IPS DF 6.9 (cell line): ENCODE measurements around the gene LUC7L3.

Experiments used
- DNase-seq: peaks from one replicate; pipeline ENCODE4 v3.0.0-alpha.2; 2013; ENCODE audit warnings: low read depth, low spot score
- H3K27ac ChIP-seq: one replicate; pipeline ENCODE4 v1.5.1; 2013; ENCODE audit warnings: low read length, control low read depth
- H3K27me3 ChIP-seq: 2 replicates; pipeline ENCODE4 v1.6.1; 2013; ENCODE audit warnings: mild to moderate bottlenecking, low read length; ENCODE audit not compliant: control insufficient read depth, insufficient read depth
- H3K36me3 ChIP-seq: 2 replicates; pipeline ENCODE4 v1.6.1; 2013; ENCODE audit warnings: low read length; ENCODE audit not compliant: control insufficient read depth, insufficient read depth
- H3K4me1 ChIP-seq: 2 replicates; pipeline ENCODE4 v1.6.1; 2013; ENCODE audit warnings: low read length; ENCODE audit not compliant: control insufficient read depth, insufficient read depth
- H3K4me3 ChIP-seq: 2 replicates; pipeline ENCODE4 v1.5.1; 2013; ENCODE audit warnings: mild to moderate bottlenecking, low read length
- H3K9me3 ChIP-seq: 2 replicates; pipeline ENCODE4 v1.6.1; 2013; ENCODE audit warnings: low read length, inconsistent platforms; ENCODE audit not compliant: control insufficient read depth, insufficient read depth
- WGBS: extraction: QIAGEN DNeasy Blood & Tissue Kit; methylation state at CpG from one replicate; pipeline ENCODE4 v1.1.7; 2013; ENCODE audit warnings: mixed read lengths, missing lambda C conversion rate; ENCODE audit not compliant: insufficient read length, insufficient coverage; 5-methylcytosine and 5-hydroxymethylcytosine counted together

The LUC7L3 gene

DNA sequence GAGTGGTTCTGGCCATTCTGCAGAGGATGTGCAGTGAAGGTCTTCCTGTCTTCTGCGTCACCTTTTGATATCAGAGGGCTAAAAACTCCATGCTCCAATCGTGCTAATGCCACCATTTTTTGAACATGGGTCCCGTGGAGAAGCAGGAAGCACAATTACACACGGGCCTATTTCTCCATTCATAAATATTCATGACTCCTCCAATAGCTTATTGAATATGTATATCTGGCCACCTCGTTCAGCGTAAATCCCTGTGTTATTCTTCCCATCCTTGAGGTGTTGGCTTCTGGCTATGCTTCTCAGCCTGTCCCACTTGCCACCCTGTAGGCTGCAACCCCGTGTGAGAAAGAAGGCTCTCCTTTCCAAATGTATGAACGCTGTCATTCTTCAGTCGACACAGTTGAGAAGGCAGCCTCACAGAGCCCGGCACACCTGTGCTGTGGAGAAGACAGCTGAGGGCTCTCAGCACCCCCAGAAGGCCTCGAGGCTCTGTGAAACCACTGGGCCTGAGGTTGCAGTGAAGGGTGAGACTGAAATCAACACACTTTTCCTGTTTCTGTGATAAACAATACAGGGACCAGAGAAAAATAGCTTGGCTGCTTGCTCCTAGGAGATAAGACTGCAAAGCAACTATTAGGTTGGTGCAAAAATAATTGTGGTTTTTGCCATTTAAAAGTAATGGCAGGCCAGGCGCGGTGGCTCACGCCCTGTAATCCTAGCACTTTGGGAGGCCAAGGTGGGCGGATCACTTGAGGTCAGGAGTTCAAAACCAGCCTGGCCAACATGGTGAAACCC, 52.8 kb downstream of the LUC7L3 start:
- H3K36me3 ChIP-seq, result no peaks in the 10 kb centered on the region
- no peak for DNase-seq
- WGBS, result no CpG with 5 or more reads among the region's 15 CpGs
- no peaks in the 10 kb centered on the region for H3K9me3 ChIP-seq
- no peak overlapping the region for H3K4me3 ChIP-seq
- no peaks in the 10 kb centered on the region; the same call in 1 of the 2 replicates for H3K4me1 ChIP-seq
- H3K27me3 ChIP-seq, result no peaks in the 10 kb centered on the region
- no peak overlapping the region for H3K27ac ChIP-seq

- no CpG with 5 or more reads among the region's 7 CpGs for WGBS
- Histone ChIP-seq H3K4me3 (no peak overlapping the region), H3K36me3 (no peaks in the 10 kb centered on the region), H3K27ac (no peak overlapping the region), H3K4me1 (no peaks in the 10 kb centered on the region), H3K27me3 (no peaks in the 10 kb centered on the region), H3K9me3 (no peaks in the 10 kb centered on the region)
- DNase-seq, result no peak
Observed at GRCh38 chr17:50774225-50774803, 54.9 kb downstream of the LUC7L3 start.

DNA sequence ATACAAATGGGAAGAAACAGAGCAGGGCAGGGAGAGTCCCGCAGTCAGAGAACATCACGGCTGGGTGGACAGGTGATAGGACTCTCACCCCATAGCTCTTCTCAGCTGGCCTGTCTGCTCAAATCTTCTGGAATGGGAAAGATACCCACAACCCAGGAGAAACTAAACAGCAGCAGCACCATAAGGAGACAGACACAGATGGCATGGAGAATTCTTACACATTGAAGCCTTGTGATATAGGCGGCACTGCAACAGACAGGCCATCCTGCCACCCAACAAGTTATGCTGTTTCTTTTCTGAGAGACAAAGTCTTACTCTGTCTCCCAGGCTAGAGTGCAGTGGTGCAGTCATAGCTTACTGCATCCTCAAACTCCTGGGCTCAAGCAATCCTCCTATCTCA, 56.5 kb downstream of the LUC7L3 start:
- H3K9me3 ChIP-seq, result no peaks in the 10 kb centered on the region
- no CpG with 5 or more reads among the region's 3 CpGs for WGBS
- no peaks in the 10 kb centered on the region for H3K4me1 ChIP-seq
- no peak for DNase-seq
- H3K27ac ChIP-seq, result no peak overlapping the region
- no peaks in the 10 kb centered on the region for H3K27me3 ChIP-seq
- H3K4me3 ChIP-seq, result no peak overlapping the region
- no peaks in the 10 kb centered on the region for H3K36me3 ChIP-seq

GRCh38 chr17:50778471-50778870, 59.1 kb downstream of the LUC7L3 start:
- H3K36me3 ChIP-seq, result no peaks in the 10 kb centered on the region
- no peak overlapping the region for H3K4me3 ChIP-seq
- no peak for DNase-seq
- no peaks in the 10 kb centered on the region for H3K4me1 ChIP-seq
- no peaks in the 10 kb centered on the region for H3K27me3 ChIP-seq
- no peaks in the 10 kb centered on the region for H3K9me3 ChIP-seq
- no CpG with 5 or more reads among the region's 8 CpGs for WGBS
- no peak overlapping the region for H3K27ac ChIP-seq

DNA sequence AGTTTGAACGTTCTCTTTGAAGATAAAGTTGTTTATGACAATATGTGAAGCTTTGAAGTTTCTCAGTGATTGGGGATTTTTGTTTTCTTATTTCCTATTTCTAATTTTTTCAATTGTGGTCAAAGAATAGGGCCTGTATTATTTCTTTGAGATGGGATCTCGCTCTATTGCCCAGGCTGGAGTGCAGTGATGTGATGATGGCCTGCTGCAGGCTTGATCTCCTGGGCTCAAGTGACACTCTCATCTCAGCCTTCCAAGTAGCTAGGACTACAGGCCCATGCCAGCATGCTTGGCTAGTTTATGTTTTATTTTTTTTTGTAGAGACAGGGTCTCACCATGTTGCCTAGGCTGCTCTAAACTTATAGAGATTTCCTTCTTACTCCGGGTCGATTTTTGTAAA, 59.6 kb downstream of the LUC7L3 start:
- Histone ChIP-seq H3K4me1 (no peaks in the 10 kb centered on the region), H3K27me3 (no peaks in the 10 kb centered on the region), H3K9me3 (no peaks in the 10 kb centered on the region), H3K27ac (no peak overlapping the region), H3K4me3 (no peak overlapping the region), H3K36me3 (no peaks in the 10 kb centered on the region)
- DNase-seq, result no peak
- WGBS, result no CpG with 5 or more reads among the region's 4 CpGs

DNA sequence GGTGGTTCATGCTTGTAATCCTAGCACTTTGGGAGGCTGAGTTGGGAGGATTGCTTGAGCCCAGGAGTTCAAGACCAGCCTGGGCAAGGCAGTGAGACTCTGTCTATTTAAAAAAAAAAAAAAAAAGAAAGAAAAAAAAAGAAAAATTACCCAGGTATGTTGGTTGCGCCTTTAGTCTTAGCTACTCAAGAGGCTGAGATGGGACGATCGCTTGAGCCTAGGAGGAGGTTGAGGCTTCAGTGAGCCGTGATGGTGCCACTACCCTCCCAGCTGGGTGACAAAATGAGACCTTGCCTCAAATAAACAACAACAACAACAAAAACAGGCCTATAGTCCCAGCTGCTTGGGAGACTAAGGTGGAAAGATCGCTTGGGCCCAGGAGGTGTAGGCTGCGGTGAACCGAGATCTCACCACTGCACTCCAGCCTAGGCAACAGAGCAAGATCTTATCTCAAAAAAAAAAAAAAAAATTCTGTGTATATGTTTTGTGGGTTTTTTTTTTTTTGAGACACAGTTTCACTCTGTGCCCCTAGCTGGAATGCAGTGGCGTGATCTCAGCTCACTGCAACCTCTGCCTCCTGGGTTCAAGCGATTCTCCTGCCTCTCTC, 60.4 kb downstream of the LUC7L3 start:
- no peak overlapping the region for H3K4me3 ChIP-seq
- H3K9me3 ChIP-seq, result no peaks in the 10 kb centered on the region
- H3K4me1 ChIP-seq, result no peaks in the 10 kb centered on the region
- no peaks in the 10 kb centered on the region for H3K27me3 ChIP-seq
- no peak for DNase-seq
- H3K36me3 ChIP-seq, result no peaks in the 10 kb centered on the region
- no peak overlapping the region for H3K27ac ChIP-seq
- no CpG with 5 or more reads among the region's 9 CpGs for WGBS

- Histone ChIP-seq H3K36me3 (no peaks in the 10 kb centered on the region), H3K9me3 (no peaks in the 10 kb centered on the region), H3K27ac (no peak overlapping the region), H3K4me1 (no peaks in the 10 kb centered on the region), H3K27me3 (no peaks in the 10 kb centered on the region), H3K4me3 (no peak overlapping the region)
- WGBS, result no CpG with 5 or more reads among the region's 38 CpGs
- DNase-seq, result no peak
Observed at GRCh38 chr17:50781167-50781566, 61.8 kb downstream of the LUC7L3 start.

DNA sequence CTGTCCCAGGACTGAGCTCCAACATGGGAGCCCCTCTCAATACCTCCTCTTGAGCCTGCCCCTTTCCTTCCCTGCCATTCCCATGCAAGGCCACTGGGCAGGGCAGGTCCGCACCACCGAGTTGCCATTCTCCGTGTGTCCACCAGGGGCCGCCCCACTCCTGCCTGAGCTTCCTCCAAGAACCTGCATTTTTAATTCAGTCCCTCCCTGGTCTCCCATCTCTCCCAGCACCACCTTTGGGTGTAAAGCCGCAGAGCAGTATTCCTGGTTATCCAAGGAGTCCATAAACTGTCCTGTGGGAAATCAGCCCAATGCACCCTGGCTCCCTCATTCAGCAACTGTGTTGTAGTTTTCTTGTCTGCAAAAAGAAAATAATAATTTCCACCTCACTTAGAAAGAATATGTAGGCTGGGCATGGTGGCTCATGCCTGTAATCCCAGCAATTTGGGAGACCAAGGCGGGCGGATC, 63.8 kb downstream of the LUC7L3 start:
- DNase-seq, result peak; percentile 85

DNA sequence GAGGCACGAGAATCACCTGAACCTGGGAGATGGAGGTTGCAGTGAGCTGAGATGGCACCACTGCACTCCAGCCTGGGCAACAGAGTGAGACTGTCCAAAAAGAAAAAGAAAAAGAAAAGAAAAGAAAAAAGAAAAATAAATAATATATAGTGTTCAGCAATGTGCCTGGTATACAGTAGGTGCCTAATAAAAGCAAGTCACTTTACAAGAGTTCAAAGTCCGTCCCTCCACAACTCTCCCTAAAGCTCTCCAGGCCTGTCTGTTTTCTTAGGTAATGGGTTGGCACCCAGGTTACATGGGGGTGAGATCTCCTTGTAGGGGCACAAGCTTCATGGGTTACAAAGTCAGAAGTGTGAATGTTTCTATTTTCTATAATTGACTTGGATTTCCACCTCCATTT, 64.5 kb downstream of the LUC7L3 start:
- WGBS, result no CpG with 5 or more reads among the region's 2 CpGs
- Histone ChIP-seq H3K4me1 (no peaks in the 10 kb centered on the region), H3K27ac (no peak overlapping the region), H3K27me3 (no peaks in the 10 kb centered on the region), H3K36me3 (no peaks in the 10 kb centered on the region), H3K9me3 (no peaks in the 10 kb centered on the region), H3K4me3 (no peak overlapping the region)
- no peak for DNase-seq

More for the DNA sequence above, 63.8 kb downstream of the LUC7L3 start:
- no peak overlapping the region for H3K4me3 ChIP-seq
- no peaks in the 10 kb centered on the region for H3K4me1 ChIP-seq
- no peak overlapping the region for H3K27ac ChIP-seq
- no CpG with 5 or more reads among the region's 7 CpGs for WGBS
- no peaks in the 10 kb centered on the region for H3K36me3 ChIP-seq
- no peaks in the 10 kb centered on the region for H3K27me3 ChIP-seq
- no peaks in the 10 kb centered on the region for H3K9me3 ChIP-seq

- Histone ChIP-seq H3K27ac (no peak overlapping the region), H3K4me3 (no peak overlapping the region), H3K4me1 (no peaks in the 10 kb centered on the region), H3K27me3 (no peaks in the 10 kb centered on the region), H3K36me3 (no peaks in the 10 kb centered on the region), H3K9me3 (no peaks in the 10 kb centered on the region)
- no CpG with 5 or more reads among the region's 4 CpGs for WGBS
- no peak for DNase-seq
Observed at GRCh38 chr17:50785126-50785525, 65.7 kb downstream of the LUC7L3 start.
